H1 (cell line): Measurements from ENCODE around the gene KLHDC4. TPM values are rescaled to one million over a fixed set of nuclear protein-coding genes. Genes with fewer than 3 reads are reported as not detected.

Experiments
- CBX5 ChIP-seq: fragments of 300-800, 300-1000 bp; sonication (generic); IDR thresholded peaks from 2 replicates; pipeline ENCODE4 v1.7.1; 2016; ENCODE audit warnings: antibody characterized with exemption, low read length, low read depth
- KDM5A ChIP-seq: fragments of 200-600 bp; IDR thresholded peaks from 2 replicates; pipeline ENCODE4 v1.7.1; 2012; ENCODE audit warnings: mild to moderate bottlenecking, low read length, inconsistent platforms, mixed read lengths
- polyA plus RNA-seq, 7 experiments: library from polyadenylated mRNA; depleted of rRNA in 3 of 7; stranded (reverse) in 5 of 7; unstranded in 2 of 7; fragments of >200 nt in 5 of 7; fragments of 200-250 nt in 2 of 7; gene quantifications; 1 replicate in 5 of 7; 2 replicates in 1 of 7; 4 replicates in 1 of 7; pipeline versions ENCODE4 v1.2.1 to v1.2.3, GENCODE V29; 2011 to 2013; ENCODE audit warnings: missing spikeins in 2 of 7, mixed read lengths in 2 of 7
- total RNA-seq: library from RNA; stranded (reverse); fragmentation: NEBNext Ultra II Directional; extraction: Animal tissue kit (Norgen Biotek cat#: 25700); gene quantifications from 2 replicates; pipeline ENCODE4 v1.2.1, GENCODE V29; 2021

KLHDC4 gene
- total and polyA plus RNA-seq, 2 of the 8 experiments (the other 6 are each of a cell fraction or from before 2014, with no cell fraction given), result 23.7 to 63.9 TPM

- TF ChIP-seq CBX5 (no peak), KDM5A (no peak)
These were observed 41.1 kb downstream of the KLHDC4 start (continued) for GRCh38 chr16:87724490-87725291.
